Activated CD4-positive, alpha-beta T cell treated with anti-CD3 and anti-CD28 coated beads, Interleukin-2, amount 50 U/mL, for 4 hours (primary cell): ENCODE measurements around the gene RACK1.
A peak's percentile ranks its signal among the peaks of the same experiment; 100 is the strongest.
"Not testable (repeated sequence)": the region's sequence is repeated elsewhere in the genome, so short reads cannot be mapped to it uniquely, and the experiment has no call there.

Experiments used
- DNase-seq, 2 experiments: peaks; one replicate each; pipeline ENCODE4 v3.0.0-alpha.2; 2020

Gene RACK1

GRCh38 chr5:181243564-181244343 is at the start of gene RACK1:
RACK1 (minus strand) TSS chr5:181243906; CDS start chr5:181243800, 106 bp downstream.
- DNase-seq = peak; percentile 88 to 89

DNA sequence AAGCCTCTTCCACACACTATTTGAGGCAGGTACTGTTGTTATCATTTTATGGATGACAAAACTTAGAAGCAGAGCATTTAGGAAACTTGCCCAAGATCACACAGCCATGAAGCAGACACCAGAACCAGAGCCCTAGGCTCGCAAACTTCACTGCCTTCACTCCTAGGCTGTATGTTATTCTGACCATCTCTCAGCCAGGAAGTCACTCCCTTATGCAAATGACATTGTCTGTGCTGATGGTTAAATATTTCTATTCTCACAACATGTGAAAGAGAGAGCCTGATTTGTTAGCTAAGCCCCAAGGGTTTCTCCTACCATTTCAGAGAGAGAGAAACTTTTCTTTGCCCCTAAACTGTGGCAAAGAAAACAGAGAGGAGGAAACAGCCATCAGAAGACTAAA is 43.6 kb upstream of the RACK1 start:
- not testable (repeated sequence) for DNase-seq

DNA sequence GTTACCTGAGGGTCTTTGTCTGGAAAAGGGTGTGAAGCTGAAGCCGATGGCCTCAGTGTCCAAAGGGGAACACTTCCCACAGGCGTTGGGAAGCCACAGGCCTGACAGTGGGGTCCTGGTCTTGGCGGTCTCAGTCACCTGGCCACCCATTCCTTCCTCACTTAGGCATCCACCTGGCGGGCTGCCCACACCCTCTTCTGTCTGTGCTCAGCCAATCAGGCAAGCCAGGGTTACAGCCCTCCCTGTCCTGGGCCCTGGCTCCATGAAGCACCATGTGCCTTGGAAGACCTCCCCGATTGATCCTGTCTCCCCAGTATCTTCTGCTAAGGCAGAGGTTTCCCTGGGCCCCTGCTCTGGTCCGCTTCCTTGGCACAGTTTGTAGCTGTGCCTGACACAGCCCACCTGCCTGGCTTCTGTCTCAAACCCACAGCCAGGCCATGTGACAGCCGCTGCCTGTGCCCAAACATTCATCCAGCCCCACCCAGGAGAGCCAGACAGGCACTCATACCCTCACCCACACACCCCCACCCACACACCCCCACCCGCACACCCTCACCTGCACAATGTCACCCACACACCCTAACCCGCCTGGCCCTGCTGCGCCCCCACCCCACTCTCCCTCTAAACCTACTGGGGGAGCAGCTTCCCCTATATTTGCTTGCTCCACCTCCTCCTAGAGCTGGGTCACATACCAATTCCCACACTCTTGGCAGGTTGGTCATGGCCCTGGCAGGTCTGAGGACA is 42.4 kb upstream of the RACK1 start:
- not testable (repeated sequence) for DNase-seq

GRCh38 chr5:181283841-181284755 is 40.4 kb upstream of the RACK1 start:
- not testable (repeated sequence) for DNase-seq

GRCh38 chr5:181283347-181283746 is 39.6 kb upstream of the RACK1 start:
- DNase-seq = no peak

GRCh38 chr5:181282874-181283273 is 39.2 kb upstream of the RACK1 start:
- no peak for DNase-seq

DNA sequence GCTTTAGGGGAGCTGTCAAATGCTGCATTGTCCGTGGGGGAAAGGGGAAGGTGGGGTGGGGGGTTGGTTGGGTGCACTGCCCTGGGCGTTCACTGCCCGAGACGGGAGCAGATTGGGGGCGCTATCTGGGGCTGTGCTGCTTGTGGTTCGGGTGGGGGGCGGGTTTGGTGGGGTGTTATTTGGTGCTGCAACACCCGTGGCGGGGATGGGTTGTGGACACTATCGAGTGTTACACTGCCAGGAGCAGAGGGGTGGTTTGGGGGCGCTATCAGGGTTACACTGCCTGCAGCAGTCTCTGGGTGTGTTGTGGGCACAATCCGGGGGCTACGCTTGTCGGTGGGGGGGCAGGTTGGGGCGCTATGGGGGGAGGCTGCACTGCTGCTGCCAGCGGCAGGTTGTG is 38.7 kb upstream of the RACK1 start:
- DNase-seq = not testable (repeated sequence)

DNA sequence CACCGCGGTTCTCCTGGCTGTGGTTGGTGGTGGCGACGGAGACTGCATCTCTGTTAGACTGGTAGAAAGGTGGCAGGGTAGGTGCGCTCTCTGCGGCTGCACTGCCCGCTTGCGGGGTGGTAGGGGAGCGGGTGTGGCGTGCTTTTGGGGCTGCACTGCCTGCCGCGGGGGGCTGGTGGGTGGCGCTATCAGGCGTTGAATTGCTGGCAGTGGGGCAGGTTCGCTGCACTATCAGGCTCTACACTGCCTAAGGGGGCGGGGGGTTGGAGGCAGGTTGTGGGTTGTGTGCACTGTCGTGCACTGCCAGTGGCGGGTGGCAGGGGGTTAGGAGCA is 38.2 kb upstream of the RACK1 start:
- DNase-seq = no peak

DNA sequence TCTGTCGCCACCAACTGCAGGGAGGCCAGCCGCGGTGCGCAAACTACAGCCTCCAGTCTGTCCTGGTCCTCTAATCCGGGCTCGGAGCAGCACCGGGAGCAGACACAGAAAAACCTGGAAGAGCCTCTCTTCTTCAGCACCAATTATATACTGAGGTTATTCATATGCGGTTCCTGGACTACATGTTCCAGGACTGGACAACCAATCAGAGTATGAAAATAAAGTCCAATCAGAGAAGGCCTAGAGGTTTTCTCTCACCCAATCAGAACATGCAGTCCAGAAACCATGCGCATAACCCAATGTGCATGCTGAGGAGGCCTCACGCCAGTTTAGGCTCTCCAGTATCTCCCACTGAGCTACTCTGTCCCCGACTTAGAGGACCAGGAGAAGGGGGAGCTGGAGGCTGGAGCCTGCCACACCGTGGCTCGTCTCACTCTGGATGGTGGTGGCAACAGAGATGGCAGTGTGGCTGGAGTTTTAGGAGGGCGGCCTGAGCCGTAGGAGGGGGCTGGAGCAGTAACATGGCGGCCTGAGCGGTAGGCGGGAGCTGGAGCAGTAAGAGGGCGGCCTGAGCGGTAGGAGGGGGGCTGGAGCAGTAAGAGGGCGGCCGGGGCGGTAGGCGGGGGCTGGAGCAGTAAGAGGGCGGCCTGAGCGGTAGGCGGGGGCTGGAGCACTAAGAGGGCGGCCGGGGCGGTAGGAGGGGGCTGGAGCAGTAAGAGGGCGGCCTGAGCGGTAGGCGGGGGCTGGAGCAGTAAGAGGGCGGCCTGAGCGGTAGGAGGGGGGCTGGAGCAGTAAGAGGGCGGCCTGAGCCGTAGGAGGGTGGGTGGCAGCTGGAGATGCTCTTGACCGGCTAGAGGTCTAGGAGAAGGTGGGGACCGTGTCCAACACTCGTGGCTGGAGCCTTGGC is 37.6 kb upstream of the RACK1 start:
- DNase-seq = no peak

DNA sequence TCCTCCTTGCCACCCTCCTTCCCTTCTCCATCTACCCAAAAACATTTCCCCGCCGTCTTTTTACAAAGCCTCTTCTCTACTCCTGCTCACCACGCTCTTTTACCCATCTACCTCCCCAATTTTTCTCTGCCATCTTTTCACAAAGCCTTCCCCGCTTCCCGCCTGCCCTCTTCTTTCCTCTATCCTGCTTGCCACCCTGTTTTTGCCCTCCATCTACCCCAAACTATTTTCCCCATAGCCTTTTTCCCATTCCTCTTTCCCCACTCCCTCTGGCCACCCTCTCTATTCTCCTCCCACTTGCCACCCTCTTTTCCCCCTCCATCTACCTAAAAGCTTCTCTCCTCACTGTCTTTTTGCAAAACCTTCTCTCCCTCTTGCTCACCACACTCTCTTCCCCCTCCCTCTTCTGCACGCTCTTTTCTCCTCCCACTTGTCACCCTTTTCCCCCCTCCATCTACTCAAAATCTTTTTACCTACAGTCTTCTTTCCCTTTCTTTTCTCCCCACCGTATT is 36.6 kb upstream of the RACK1 start:
- no peak for DNase-seq

DNA sequence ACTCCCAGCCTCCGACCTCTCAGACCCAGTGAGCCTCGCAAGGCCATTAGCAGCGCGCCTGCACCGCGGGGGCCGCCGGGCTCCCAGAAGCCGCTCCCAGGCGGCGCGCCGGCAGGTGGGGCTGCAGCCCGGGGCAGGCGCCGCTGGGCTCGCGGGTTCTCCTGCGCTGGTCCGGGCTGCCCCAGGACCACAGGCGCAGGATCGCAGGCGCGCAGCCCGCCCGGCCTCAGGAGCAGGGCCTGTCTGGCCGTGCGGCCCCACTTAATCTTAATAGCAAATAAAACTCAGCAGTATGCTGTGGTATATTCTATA is 29.7 kb upstream of the RACK1 start:
- DNase-seq = not testable (repeated sequence)

DNA sequence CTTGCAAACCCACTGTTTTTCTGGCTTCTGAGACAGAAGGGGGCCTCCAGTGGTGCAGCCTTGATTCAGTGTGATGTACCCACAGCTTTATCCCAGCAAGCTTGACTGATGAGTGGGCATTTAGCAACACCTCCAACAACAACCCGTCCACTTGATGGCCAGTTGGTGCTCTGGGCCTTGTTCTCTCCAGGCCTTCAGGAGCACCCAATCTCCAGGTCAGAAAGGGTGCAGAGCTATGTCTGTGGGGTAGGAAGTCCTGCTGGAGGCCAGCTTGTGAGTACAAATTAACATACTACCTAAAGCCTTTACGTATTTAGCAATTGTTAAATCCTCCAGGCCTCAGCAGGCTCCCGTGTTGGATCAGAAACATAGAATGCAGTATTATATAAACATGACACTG is 27.4 kb upstream of the RACK1 start:
- no peak for DNase-seq

GRCh38 chr5:181267907-181268306 is 24.2 kb upstream of the RACK1 start:
- DNase-seq = not testable (repeated sequence)

DNA sequence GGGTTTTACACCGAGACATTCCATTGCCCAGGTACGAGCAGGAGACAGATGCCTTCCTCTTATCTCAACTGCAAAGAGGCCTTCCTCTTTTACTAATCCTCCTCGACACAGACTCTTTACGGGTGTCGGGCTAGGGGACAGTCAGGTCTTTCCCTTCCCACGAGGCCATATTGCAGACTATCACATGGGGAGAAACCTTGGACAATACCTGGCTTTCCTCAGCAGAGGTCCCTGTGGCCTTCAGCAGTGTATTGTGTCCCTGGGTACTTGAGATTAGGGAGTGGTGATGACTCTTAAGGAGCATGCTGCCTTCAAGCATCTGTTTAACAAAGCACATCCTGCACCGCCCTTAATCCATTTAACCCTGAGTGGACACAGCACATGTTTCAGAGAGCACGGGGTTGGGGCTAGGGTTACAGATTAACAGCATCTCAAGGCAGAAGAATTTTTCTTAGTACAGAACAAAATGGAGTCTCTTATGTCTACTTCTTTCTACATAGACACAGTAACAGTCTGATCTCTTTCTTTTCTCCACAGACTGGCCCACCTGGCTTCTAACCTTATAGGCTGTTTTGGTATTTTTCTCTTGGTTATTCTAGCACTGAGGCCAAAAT is 23.7 kb upstream of the RACK1 start:
- DNase-seq = not testable (repeated sequence)

DNA sequence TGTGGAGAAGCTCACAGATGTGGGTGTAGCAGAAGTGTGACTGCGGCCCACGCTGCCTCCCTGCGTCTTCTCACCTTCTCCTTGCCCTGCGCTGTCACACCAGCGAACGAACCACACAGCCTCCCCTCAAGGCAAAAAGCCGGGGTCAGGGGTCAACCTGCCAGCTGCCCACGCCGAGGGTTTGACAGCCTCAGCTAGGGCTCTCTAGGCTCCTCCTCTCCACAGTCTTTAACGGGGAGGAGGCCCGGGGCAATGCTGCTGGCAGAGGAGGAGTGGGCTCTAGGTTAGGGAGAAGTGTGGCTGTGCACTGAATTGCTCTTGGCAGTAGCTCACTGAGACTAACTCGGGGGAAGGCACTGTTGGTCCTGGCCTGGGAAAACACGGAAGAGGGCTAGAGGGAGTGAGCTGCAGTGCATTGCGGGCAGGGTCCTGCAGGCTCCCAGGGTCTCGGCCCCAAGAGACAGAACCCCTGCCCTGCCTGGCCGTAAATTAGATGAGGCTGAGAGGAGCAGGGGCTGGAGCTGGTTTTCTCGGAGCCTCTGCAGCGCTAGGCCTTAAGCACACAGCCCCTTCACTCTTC is 21.5 kb upstream of the RACK1 start:
- DNase-seq = no peak

GRCh38 chr5:181263633-181264032 is 19.9 kb upstream of the RACK1 start:
- no peak for DNase-seq

DNA sequence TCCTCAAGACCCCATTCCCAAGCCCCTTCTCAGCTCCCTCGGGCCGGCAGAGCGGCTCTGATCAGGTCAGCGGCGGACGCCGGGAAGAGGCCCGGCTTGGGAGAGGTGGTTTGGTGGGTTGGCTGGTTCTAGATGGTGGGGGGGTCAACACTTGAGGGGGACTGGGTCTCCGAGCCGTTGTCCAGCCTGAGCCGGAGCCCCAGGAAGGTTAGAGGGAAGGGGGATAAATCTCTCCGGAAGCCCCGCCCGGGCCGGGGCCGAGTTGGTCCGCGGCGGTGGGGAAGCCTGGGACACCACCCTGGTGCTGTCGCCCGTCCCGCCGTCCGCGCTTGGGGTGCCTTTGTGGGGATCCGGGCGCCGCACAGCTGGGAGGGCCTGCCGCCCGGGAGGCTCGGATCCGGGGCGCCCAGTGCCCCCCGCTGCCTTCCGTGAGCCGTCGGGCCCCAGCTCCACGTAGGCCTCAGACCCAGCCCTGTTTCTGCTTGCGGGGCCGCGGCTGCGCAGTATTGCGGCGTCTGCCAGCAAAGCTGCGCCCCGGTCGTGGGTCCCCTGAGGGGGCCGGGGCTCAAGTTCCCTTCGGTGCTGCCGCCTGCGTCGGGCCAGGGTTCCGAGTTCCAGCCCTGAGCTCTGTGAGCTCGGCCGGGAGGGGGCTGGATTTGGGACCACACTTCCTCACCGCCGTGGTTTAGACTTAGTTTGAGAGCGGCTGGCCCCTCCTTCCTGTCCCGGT is 17.8 kb upstream of the RACK1 start:
- peak; percentile 59 to 64 for DNase-seq

- DNase-seq = peak; percentile 85 to 88
Observed at GRCh38 chr5:181260720-181261319, 17.1 kb upstream of the RACK1 start, which contains the start of gene TRIM52. TRIM52 (minus strand) TSS chr5:181261143; CDS start chr5:181260813, 330 bp downstream.

GRCh38 chr5:181259974-181260719 is 16.4 kb upstream of the RACK1 start:
- DNase-seq = no peak
